Spleen (tissue), 7 donors: ENCODE measurements around the gene CD48.
A peak's percentile ranks its signal among the peaks of the same experiment; 100 is the strongest.

Experiments
- POLR2A ChIP-seq, 3 donors: fragments of 450-650 bp; IDR thresholded peaks; one replicate each; pipeline ENCODE4 v1.5.1; 2017; ENCODE audit warnings: antibody characterized with exemption in 3 of 3, mild to moderate bottlenecking in 1 of 3
- TF ChIP-seq, protein P1 (sequence below), 11 experiments: fragments of 200-600 bp in 7 of 11; fragments of 450-650 bp in 4 of 11; sonication (generic) in 4 of 11; IDR thresholded peaks in 8 of 11; conservative IDR thresholded peaks in 3 of 11; 1 replicate in 7 of 11; 2 replicates in 4 of 11; pipeline versions ENCODE4 v1.4.0 to v1.8.0; 2016 to 2021; ENCODE audit warnings: antibody characterized with exemption in 11 of 11, inconsistent platforms in 4 of 11, mild to moderate bottlenecking in 1 of 11
- donor health status: DM: no; HTN: no; CAD: no; lungs with moderate emphysema.
- donor health status: DM: no; HTN: no; CAD: no.
- donor health status: DM: no; HTN: no; CAD: no.

DNA sequence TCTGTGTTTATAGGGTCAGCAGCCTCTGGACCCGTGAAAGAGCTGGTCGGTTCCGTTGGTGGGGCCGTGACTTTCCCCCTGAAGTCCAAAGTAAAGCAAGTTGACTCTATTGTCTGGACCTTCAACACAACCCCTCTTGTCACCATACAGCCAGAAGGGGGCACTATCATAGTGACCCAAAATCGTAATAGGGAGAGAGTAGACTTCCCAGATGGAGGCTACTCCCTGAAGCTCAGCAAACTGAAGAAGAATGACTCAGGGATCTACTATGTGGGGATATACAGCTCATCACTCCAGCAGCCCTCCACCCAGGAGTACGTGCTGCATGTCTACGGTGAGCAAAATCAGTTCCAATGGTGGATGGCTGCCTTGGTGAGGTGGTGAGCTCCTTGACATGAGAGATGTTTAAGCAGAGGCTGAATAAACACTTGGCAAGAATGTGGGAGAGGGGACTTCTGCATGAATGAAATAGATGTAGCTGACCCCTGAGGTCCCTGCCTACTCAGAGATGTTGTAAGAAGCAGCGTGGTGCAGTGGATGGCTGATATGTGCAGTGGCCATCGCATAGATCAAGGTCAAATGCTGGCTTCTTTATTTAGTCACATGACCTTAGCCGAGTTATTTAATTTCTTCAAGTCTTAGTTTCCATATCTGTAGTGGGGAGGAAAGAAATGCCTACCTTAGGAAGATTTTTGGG lies 36.7 kb upstream of the CD48 start:
- TF ChIP-seq, protein P1, sequence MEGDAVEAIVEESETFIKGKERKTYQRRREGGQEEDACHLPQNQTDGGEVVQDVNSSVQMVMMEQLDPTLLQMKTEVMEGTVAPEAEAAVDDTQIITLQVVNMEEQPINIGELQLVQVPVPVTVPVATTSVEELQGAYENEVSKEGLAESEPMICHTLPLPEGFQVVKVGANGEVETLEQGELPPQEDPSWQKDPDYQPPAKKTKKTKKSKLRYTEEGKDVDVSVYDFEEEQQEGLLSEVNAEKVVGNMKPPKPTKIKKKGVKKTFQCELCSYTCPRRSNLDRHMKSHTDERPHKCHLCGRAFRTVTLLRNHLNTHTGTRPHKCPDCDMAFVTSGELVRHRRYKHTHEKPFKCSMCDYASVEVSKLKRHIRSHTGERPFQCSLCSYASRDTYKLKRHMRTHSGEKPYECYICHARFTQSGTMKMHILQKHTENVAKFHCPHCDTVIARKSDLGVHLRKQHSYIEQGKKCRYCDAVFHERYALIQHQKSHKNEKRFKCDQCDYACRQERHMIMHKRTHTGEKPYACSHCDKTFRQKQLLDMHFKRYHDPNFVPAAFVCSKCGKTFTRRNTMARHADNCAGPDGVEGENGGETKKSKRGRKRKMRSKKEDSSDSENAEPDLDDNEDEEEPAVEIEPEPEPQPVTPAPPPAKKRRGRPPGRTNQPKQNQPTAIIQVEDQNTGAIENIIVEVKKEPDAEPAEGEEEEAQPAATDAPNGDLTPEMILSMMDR (IDR thresholded peaks at IDR 0.05 in 8 of 11, conservative IDR thresholded peaks at IDR 0.05 in 3 of 11) = peak in 2 of 11 experiments; percentile 15 to 18
- no peak for TF ChIP-seq POLR2A (IDR thresholded peaks at IDR 0.05)
